SK-MEL-5 (cell line): ENCODE data around the gene KMT2B. TPM values are rescaled to one million over a fixed set of nuclear protein-coding genes. Genes with fewer than 3 reads are reported as not detected.
A peak's percentile ranks its signal among the peaks of the same experiment; 100 is the strongest.

Experiments used
- DNase-seq: peaks from one replicate; pipeline ENCODE4 v3.0.0-alpha.2; 2016; ENCODE audit warnings: low read depth, low spot score
- in situ Hi-C: cut with HindIII; loops from 2 replicates; pipeline ENCODE4 v1.10.0; 2016; ENCODE audit warnings: low sequenced_read_pairs, high pct_unique_total_duplicates, low pct_unique_long_range_greater_than_20kb
- total RNA-seq: library from RNA; depleted of rRNA; stranded (reverse); fragments of >200 nt; shearing (Covaris generic); gene quantifications from 2 replicates; pipeline ENCODE4 v1.2.3, GENCODE V29; 2014

KMT2B gene
- total RNA-seq, 1 experiment from 2014 or later, result 3.7 TPM

- in situ Hi-C loops, result no loop called here
- no peak for DNase-seq
Observed at GRCh38 chr19:35746087-35746462, 28.3 kb downstream of the KMT2B start.

GRCh38 chr19:35746531-35746930, 28.7 kb downstream of the KMT2B start:
- in situ Hi-C loops, result no loop called here
- DNase-seq, result no peak

GRCh38 chr19:35748106-35749020, 30.6 kb downstream of the KMT2B start, which contains the start of gene LIN37:
LIN37 (plus strand) TSS chr19:35748576; CDS start chr19:35748725, 149 bp downstream.
- in situ Hi-C loops, result no loop called here
- peak; percentile 99 for DNase-seq

- no peak for DNase-seq
- in situ Hi-C loops, result no loop called here
Observed at GRCh38 chr19:35750167-35750566, 32.4 kb downstream of the KMT2B start.

GRCh38 chr19:35751839-35752745, 34.3 kb downstream of the KMT2B start:
- in situ Hi-C loops, result no loop called here
- DNase-seq, result no peak

- no peak for DNase-seq
- in situ Hi-C loops, result no loop called here
Observed at GRCh38 chr19:35752746-35753350, 35.0 kb downstream of the KMT2B start.

GRCh38 chr19:35753634-35754369, 36.0 kb downstream of the KMT2B start:
- in situ Hi-C loops, result no loop called here
- no peak for DNase-seq

GRCh38 chr19:35754370-35755130, 36.7 kb downstream of the KMT2B start:
- in situ Hi-C loops, result no loop called here
- no peak for DNase-seq

- in situ Hi-C loops, result no loop called here
- DNase-seq, result no peak
Observed at GRCh38 chr19:35755131-35755549, 37.3 kb downstream of the KMT2B start.

- DNase-seq, result no peak
- in situ Hi-C loops, result no loop called here
Observed at GRCh38 chr19:35755550-35756376, 38.0 kb downstream of the KMT2B start.

- DNase-seq, result no peak
- in situ Hi-C loops, result no loop called here
Observed at GRCh38 chr19:35756377-35757230, 38.8 kb downstream of the KMT2B start, which contains the start of gene HSPB6. HSPB6 (minus strand) TSS chr19:35757029; CDS start chr19:35757008, 21 bp downstream.

- peak; percentile 12 for DNase-seq
- in situ Hi-C loops, result no loop called here
Observed at GRCh38 chr19:35757231-35757748, 39.5 kb downstream of the KMT2B start.

- DNase-seq, result peak; percentile 98
- in situ Hi-C loops, result no loop called here
Observed at GRCh38 chr19:35757749-35758608, 40.2 kb downstream of the KMT2B start, which contains the start of gene PROSER3. PROSER3 (plus strand) TSS chr19:35758176; CDS start chr19:35758216, 40 bp downstream.

GRCh38 chr19:35759697-35760096, 41.9 kb downstream of the KMT2B start:
- in situ Hi-C loops, result no loop called here
- DNase-seq, result no peak
